GM12878 (cell line): Measurements from ENCODE around the gene DAB2IP. TPM values are rescaled to one million over a fixed set of nuclear protein-coding genes. Genes with fewer than 3 reads are reported as not detected.

Experiments
- ATAC-seq: fragments of 200-7000 bp; cut with Tn5 transposase; 3 replicates; pipeline ENCODE4 v1.9.1; 2020; ENCODE audit warnings: mild to moderate bottlenecking, moderate library complexity
- BruUV-seq: library from RNA; stranded (reverse); fragments of 400-500 nt; replicated peaks from 2 replicates; lab custom pipeline; 2021; lab: Mats Ljungman, UMichigan
- CTCF ChIA-PET: fragments of 300-600 bp; sonication (Branson Sonifier 250); formaldehyde crosslinking; extraction: SDS; loops from one replicate; lab custom pipeline; 2021; ENCODE audit warnings: inconsistent platforms; lab: Yijun Ruan, JAX
- POLR2A ChIA-PET: fragments of 350-600 bp; formaldehyde crosslinking; extraction: SDS; loops from one replicate; lab custom pipeline; 2021; ENCODE audit warnings: inconsistent platforms; lab: Charles Lee
- RAD21 ChIA-PET: fragments of 300-600 bp; sonication (Branson Sonifier 250); formaldehyde crosslinking; loops from one replicate; lab custom pipeline; 2023; ENCODE audit warnings: antibody characterized with exemption; ENCODE audit not compliant: unreplicated experiment; lab: Charles Lee
- SMC1A ChIA-PET: fragments of 300-600 bp; sonication (Branson Sonifier 250); formaldehyde crosslinking; loops from one replicate; lab custom pipeline; 2023; ENCODE audit not compliant: unreplicated experiment, uncharacterized antibody; lab: Charles Lee
- DNase-seq: peaks from one replicate; pipeline ENCODE4 v3.0.0-alpha.2; 2011; ENCODE audit warnings: low read depth, low spot score
- FAIRE-seq: peaks from 3 replicates; lab custom pipeline; 2011; peaks lifted over from hg19 to GRCh38; lab: Jason Lieb, UNC
- H2AFZ ChIP-seq: 2 replicates; pipeline ENCODE4 v1.6.0; 2011; ENCODE audit warnings: low read depth, low read length, control low read depth; ENCODE audit not compliant: control insufficient read depth
- H3K27ac ChIP-seq: 2 replicates; pipeline ENCODE4 v1.5.1; 2011; ENCODE audit warnings: control low read depth; ENCODE audit not compliant: control insufficient read depth, insufficient read depth
- H3K27me3 ChIP-seq, 2 experiments: replicated peaks in 1 of 2; 2 replicates each; pipeline versions ENCODE4 v1.6.0 to v1.6.1; 2011; ENCODE audit warnings: low read length in 1 of 2; ENCODE audit not compliant: control insufficient read depth in 2 of 2, insufficient read depth in 2 of 2
- H3K36me3 ChIP-seq, 2 experiments: 2 replicates each; pipeline ENCODE4 v1.5.1; 2011; ENCODE audit warnings: low read length in 1 of 2; ENCODE audit not compliant: control insufficient read depth in 2 of 2, insufficient read depth in 2 of 2
- H3K4me1 ChIP-seq: 2 replicates; pipeline ENCODE4 v1.6.1; 2011; ENCODE audit warnings: mild to moderate bottlenecking, low read length, moderate library complexity, mixed read lengths; ENCODE audit not compliant: control insufficient read depth, insufficient read depth
- H3K4me2 ChIP-seq: 2 replicates; pipeline ENCODE4 v1.6.0; 2011; ENCODE audit warnings: control low read depth; ENCODE audit not compliant: control insufficient read depth, insufficient read depth
- H3K4me3 ChIP-seq: fragments of 200-600 bp; sonication (generic); 2 replicates; pipeline ENCODE4 v1.5.1; 2016
- H3K79me2 ChIP-seq: 2 replicates; pipeline ENCODE4 v1.6.0; 2011; ENCODE audit warnings: low read length; ENCODE audit not compliant: control insufficient read depth, insufficient read depth
- H3K9ac ChIP-seq: 2 replicates; pipeline ENCODE4 v1.8.0; 2011; ENCODE audit warnings: low read length, control low read depth, mixed read lengths; ENCODE audit not compliant: control insufficient read depth, insufficient read depth
- H3K9me3 ChIP-seq: replicated peaks from 3 replicates; pipeline ENCODE4 v1.5.1; 2011; ENCODE audit warnings: mild to moderate bottlenecking, low read length; ENCODE audit not compliant: control insufficient read depth, insufficient read depth
- H4K20me1 ChIP-seq: 2 replicates; pipeline ENCODE4 v1.6.0; 2011; ENCODE audit not compliant: control insufficient read depth, insufficient read depth
- BHLHE40 ChIP-seq, 2 experiments: fragments of 450-650 bp in 1 of 2; IDR thresholded peaks; 2 replicates each; pipeline ENCODE4 v1.6.1; 2011 to 2017; ENCODE audit warnings: low read depth in 2 of 2, borderline replicate concordance in 1 of 2, improper control_type of control experiment in 1 of 2, low read length in 1 of 2, mild to moderate bottlenecking in 1 of 2
- RAD51 ChIP-seq: fragments of 450-650 bp; IDR thresholded peaks from 2 replicates; pipeline ENCODE4 v1.6.1; 2016; ENCODE audit warnings: moderate library complexity, mild to moderate bottlenecking, inconsistent platforms
- WGBS: methylation state at CpG from one replicate; pipeline ENCODE4 v1.1.6; 2016; ENCODE audit warnings: low lambda C conversion rate; ENCODE audit not compliant: insufficient replicate concordance, insufficient coverage; ENCODE audit errors: missing lambda C conversion rate; 5-methylcytosine and 5-hydroxymethylcytosine counted together
- in situ Hi-C: fragments of 300-500 bp; cut with MboI; formaldehyde crosslinking; loops from 9 replicates; pipeline ENCODE4 v1.14.3; 2018; ENCODE audit warnings: mixed read lengths
- intact Hi-C: fragments of 100-400 bp; cut with micrococcal nuclease; formaldehyde crosslinking; loops from one replicate; pipeline ENCODE4 v1.14.2; 2022; ENCODE audit not compliant: unreplicated experiment
- polyA plus RNA-seq, 11 experiments: library from polyadenylated mRNA; depleted of rRNA in 4 of 11; unstranded in 6 of 11; stranded (reverse) in 5 of 11; fragments of >200 nt; fragmentation: Nextera tagmentation in 4 of 11; fragmentation: Illumina TruSeq in 1 of 11; extraction: Ambion mirVana in 4 of 11; extraction: Trizol in 1 of 11; gene quantifications; 1 replicate in 1 of 11; 2 replicates in 10 of 11; pipeline versions ENCODE4 v1.2.1 to v1.2.3, GENCODE V29; 2011 to 2016; ENCODE audit warnings: inconsistent platforms in 2 of 11, missing spikeins in 2 of 11, low read depth in 1 of 11
- total RNA-seq, 4 experiments: library from RNA; depleted of rRNA in 3 of 4; stranded (reverse); fragments of >200 nt in 3 of 4; fragmentation: Illumina TruSeq in 1 of 4; extraction: Trizol in 1 of 4; gene quantifications; 2 replicates each; pipeline versions ENCODE4 v1.2.1 to v1.2.3, GENCODE V29; 2013 to 2021
- TF ChIP-seq, protein P1 (sequence below), 3 experiments: IDR thresholded peaks in 2 of 3; conservative IDR thresholded peaks in 1 of 3; 2 replicates each; pipeline ENCODE4 v1.5.1; 2011; ENCODE audit warnings: low read depth in 3 of 3, low read length in 3 of 3, mild to moderate bottlenecking in 3 of 3, control low read depth in 2 of 3, moderate library complexity in 2 of 3, inconsistent platforms in 1 of 3, mixed read lengths in 1 of 3; ENCODE audit not compliant: control insufficient read depth in 2 of 3, insufficient read depth in 1 of 3; ENCODE audit errors: extremely low read depth in 1 of 3

Gene DAB2IP
- total and polyA plus RNA-seq, 10 of the 15 experiments (the other 5 are each of a cell fraction or from before 2014, with no cell fraction given) = 0.03 to 0.38 (median 0.14) TPM; not detected in 6

DNA sequence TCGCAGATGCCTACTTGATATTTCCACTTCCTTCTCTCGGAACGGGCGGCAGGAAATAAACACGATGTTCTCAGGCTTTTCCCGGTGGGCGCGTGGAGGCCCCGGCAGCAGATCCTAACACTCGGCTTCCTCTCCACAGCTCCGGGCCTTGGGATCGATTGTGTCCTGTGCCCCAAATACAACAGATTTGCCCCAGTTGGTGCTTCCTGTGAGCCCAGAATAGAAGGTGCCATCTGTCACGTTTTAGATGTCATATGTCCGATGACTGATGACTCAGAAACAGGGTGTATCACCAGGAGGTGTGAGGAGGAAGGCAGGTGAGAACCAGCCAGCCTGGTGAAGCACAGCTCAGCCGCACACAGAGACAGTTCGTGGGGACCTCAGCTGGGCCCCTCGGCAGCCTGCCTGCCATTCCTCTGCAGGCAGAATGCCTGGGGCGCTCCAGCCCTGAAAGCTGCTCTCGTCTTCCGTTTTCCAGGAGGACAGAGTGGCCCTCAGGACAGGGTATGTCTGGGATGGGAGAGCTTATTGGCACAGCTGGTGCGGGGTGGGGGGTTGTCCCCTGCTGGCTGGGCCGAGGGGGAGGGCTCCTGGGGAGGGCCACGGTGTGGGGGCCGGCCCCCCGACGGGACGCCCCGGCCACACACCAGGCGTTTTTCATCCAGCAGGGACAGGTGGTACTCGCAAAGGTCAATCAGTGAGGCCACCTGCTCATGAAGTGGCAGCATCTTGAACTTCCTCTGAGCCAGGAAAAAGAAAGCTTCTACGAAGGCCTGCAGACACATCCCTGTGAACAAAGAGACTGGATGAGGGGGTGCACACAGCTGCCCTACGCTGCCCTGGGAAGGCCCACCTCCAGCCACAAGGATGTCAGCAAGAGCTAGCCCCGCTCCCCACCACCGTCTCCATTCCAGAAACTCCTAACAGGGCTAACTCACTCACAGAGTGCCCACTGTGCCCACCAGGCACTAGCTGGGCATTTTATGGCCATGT, 171.0 kb downstream of the DAB2IP start:
- no peak for TF ChIP-seq RAD51
- TF ChIP-seq, protein P1, sequence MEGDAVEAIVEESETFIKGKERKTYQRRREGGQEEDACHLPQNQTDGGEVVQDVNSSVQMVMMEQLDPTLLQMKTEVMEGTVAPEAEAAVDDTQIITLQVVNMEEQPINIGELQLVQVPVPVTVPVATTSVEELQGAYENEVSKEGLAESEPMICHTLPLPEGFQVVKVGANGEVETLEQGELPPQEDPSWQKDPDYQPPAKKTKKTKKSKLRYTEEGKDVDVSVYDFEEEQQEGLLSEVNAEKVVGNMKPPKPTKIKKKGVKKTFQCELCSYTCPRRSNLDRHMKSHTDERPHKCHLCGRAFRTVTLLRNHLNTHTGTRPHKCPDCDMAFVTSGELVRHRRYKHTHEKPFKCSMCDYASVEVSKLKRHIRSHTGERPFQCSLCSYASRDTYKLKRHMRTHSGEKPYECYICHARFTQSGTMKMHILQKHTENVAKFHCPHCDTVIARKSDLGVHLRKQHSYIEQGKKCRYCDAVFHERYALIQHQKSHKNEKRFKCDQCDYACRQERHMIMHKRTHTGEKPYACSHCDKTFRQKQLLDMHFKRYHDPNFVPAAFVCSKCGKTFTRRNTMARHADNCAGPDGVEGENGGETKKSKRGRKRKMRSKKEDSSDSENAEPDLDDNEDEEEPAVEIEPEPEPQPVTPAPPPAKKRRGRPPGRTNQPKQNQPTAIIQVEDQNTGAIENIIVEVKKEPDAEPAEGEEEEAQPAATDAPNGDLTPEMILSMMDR (IDR thresholded peaks at IDR 0.05 in 2 of 3, conservative IDR thresholded peaks at IDR 0.05 in 1 of 3; ENCODE audit: control insufficient read depth in 2 of 3, extremely low read depth in 1 of 3, insufficient read depth in 1 of 3, low read depth in 3 of 3, low read length in 3 of 3) = no peak
- TF ChIP-seq BHLHE40 (IDR thresholded peaks at IDR 0.05; ENCODE audit: borderline replicate concordance in 1 of 2, low read depth in 2 of 2, low read length in 1 of 2) = peak in 1 of 2 experiments; percentile 64; a peak in 2 of 4 replicates
- Histone ChIP-seq H3K4me2 (no peak overlapping the region), H3K36me3 (no peaks in the 10 kb centered on the region), H3K9me3 (no peaks in the 10 kb centered on the region), H3K4me3 (no peak overlapping the region), H4K20me1 (no peaks in the 10 kb centered on the region), H3K27me3 (no peaks in the 10 kb centered on the region; a peak in 1 of 4 replicates), H3K27ac (no peak overlapping the region), H3K4me1 (no peaks in the 10 kb centered on the region), H2AFZ (no peak overlapping the region), H3K9ac (no peak overlapping the region), H3K79me2 (no peaks in the 10 kb centered on the region)
- ChIA-PET SMC1A (interaction anchor here (1.0 kb wide), 1 partner anchor 11 kb away, joined by 3 read pairs; no protein-coding TSS in a partner anchor), RAD21 (no interaction called here), CTCF (no interaction called here), POLR2A (no interaction called here)
- DNase-seq = no peak
- no TSS peak for BruUV-seq
- WGBS = 57% methylated on average over 32 of the region's 34 CpGs
- intact Hi-C loops (no loop called here), in situ Hi-C loops (no loop called here)
- no peak for FAIRE-seq
- no peak for ATAC-seq
